Liver (tissue), 9 donors: Measurements from ENCODE around the gene CAMSAP1. TPM values are rescaled to one million over a fixed set of nuclear protein-coding genes. Genes with fewer than 3 reads are reported as not detected.

Experiments
- DNase-seq: peaks from one replicate; pipeline ENCODE4 v3.0.0-alpha.2; 2017; ENCODE audit warnings: low spot score
- H3K27ac ChIP-seq, 2 donors: one replicate each; pipeline ENCODE4 v1.7.0; 2013; ENCODE audit warnings: inconsistent platforms in 2 of 2, low read length in 2 of 2, control low read depth in 1 of 2, low read depth in 1 of 2, mild to moderate bottlenecking in 1 of 2
- H3K27me3 ChIP-seq, 4 donors: one replicate each; pipeline versions ENCODE4 v1.6.1 to v1.7.0; 2013; ENCODE audit warnings: low read length in 3 of 4, inconsistent platforms in 1 of 4, mild to moderate bottlenecking in 1 of 4, moderate library complexity in 1 of 4; ENCODE audit not compliant: control insufficient read depth in 4 of 4, insufficient read depth in 4 of 4
- H3K36me3 ChIP-seq, 4 donors: one replicate each; pipeline versions ENCODE4 v1.6.1 to v1.7.0; 2013; ENCODE audit warnings: low read length in 3 of 4, mild to moderate bottlenecking in 3 of 4, low read depth in 1 of 4, moderate library complexity in 1 of 4; ENCODE audit not compliant: control insufficient read depth in 4 of 4, insufficient read depth in 3 of 4
- H3K4me1 ChIP-seq, 4 donors: one replicate each; pipeline versions ENCODE4 v1.6.1 to v1.7.0; 2013; ENCODE audit warnings: low read length in 3 of 4, mild to moderate bottlenecking in 3 of 4, moderate library complexity in 1 of 4; ENCODE audit not compliant: control insufficient read depth in 4 of 4, insufficient read depth in 4 of 4
- H3K4me3 ChIP-seq, 3 donors: one replicate each; pipeline versions ENCODE4 v1.6.1 to v1.7.0; 2013; ENCODE audit warnings: low read length in 3 of 3, control low read depth in 1 of 3, low read depth in 1 of 3, mild to moderate bottlenecking in 1 of 3
- H3K9ac ChIP-seq, 2 donors: one replicate each; pipeline ENCODE4 v1.7.0; 2013; ENCODE audit warnings: low read length in 2 of 2, mild to moderate bottlenecking in 2 of 2, moderate library complexity in 2 of 2, control low read depth in 1 of 2, low read depth in 1 of 2
- H3K9me3 ChIP-seq, 4 donors: one replicate each; pipeline versions ENCODE4 v1.6.1 to v1.7.0; 2013; ENCODE audit warnings: low read length in 3 of 4; ENCODE audit not compliant: control insufficient read depth in 4 of 4
- EGR1 ChIP-seq, 2 donors: IDR thresholded peaks; 2 replicates each; pipeline ENCODE4 v1.6.1; 2016 to 2018; ENCODE audit warnings: antibody characterized with exemption in 2 of 2, low read depth in 2 of 2
- FOXA1 ChIP-seq: IDR thresholded peaks from 2 replicates; pipeline ENCODE4 v1.6.1; 2016; ENCODE audit warnings: antibody characterized with exemption
- GABPA ChIP-seq, 2 donors: IDR thresholded peaks in 1 of 2; conservative IDR thresholded peaks in 1 of 2; 2 replicates each; pipeline ENCODE4 v1.6.1; 2016; ENCODE audit warnings: antibody characterized with exemption in 2 of 2, mild to moderate bottlenecking in 1 of 2, moderate library complexity in 1 of 2
- HNF4G ChIP-seq: IDR thresholded peaks from 2 replicates; pipeline ENCODE4 v1.6.1; 2016; ENCODE audit warnings: antibody characterized with exemption
- JUND ChIP-seq, 2 donors: IDR thresholded peaks; 2 replicates each; pipeline ENCODE4 v1.6.1; 2016; ENCODE audit warnings: antibody characterized with exemption in 2 of 2
- SP1 ChIP-seq: IDR thresholded peaks from 2 replicates; pipeline ENCODE4 v1.6.1; 2018; ENCODE audit warnings: antibody characterized with exemption, mild to moderate bottlenecking
- WGBS: extraction: QIAGEN DNeasy Blood & Tissue Kit; methylation state at CpG from one replicate; pipeline ENCODE4 v1.1.7; 2013; 5-methylcytosine and 5-hydroxymethylcytosine counted together
- polyA plus RNA-seq, 2 donors: library from polyadenylated mRNA; stranded (reverse) in 1 of 2; unstranded in 1 of 2; fragments of 200-250 nt in 1 of 2; fragments of >200 nt in 1 of 2; fragmentation: Nextera tagmentation in 1 of 2; extraction: Ambion mirVana in 1 of 2; gene quantifications; one replicate each; pipeline versions ENCODE4 v1.2.1 to v1.2.3, GENCODE V29; 2013 to 2015
- total RNA-seq, 2 donors: library from RNA; depleted of rRNA; stranded (reverse); fragments of >200 nt; gene quantifications; one replicate each; pipeline ENCODE4 v1.2.3, GENCODE V29; 2014
- TF ChIP-seq, protein P1 (sequence below): IDR thresholded peaks from 2 replicates; pipeline ENCODE4 v1.6.1; 2016; ENCODE audit warnings: antibody characterized with exemption, mild to moderate bottlenecking
- TF ChIP-seq, protein P2 (sequence below): IDR thresholded peaks from 2 replicates; pipeline ENCODE4 v1.6.1; 2016; ENCODE audit warnings: antibody characterized with exemption
- TF ChIP-seq, protein P3 (sequence below): IDR thresholded peaks from 2 replicates; pipeline ENCODE4 v1.6.1; 2016; ENCODE audit warnings: antibody characterized with exemption
- TF ChIP-seq, protein P4 (sequence below): fragments of 150-350 bp; IDR thresholded peaks from 2 replicates; pipeline ENCODE4 v1.5.1; 2017; ENCODE audit warnings: improper control_type of control experiment, low read depth, low read length; ENCODE audit not compliant: missing input control
- donor health status: healthy.
- donor health status: healthy.
- donor health status: healthy.
- donor health status: healthy.
- donor health status: healthy.

CAMSAP1 gene
- total and polyA plus RNA-seq, 4 donors = 0.97 to 6.4 (median 5.1) TPM

DNA sequence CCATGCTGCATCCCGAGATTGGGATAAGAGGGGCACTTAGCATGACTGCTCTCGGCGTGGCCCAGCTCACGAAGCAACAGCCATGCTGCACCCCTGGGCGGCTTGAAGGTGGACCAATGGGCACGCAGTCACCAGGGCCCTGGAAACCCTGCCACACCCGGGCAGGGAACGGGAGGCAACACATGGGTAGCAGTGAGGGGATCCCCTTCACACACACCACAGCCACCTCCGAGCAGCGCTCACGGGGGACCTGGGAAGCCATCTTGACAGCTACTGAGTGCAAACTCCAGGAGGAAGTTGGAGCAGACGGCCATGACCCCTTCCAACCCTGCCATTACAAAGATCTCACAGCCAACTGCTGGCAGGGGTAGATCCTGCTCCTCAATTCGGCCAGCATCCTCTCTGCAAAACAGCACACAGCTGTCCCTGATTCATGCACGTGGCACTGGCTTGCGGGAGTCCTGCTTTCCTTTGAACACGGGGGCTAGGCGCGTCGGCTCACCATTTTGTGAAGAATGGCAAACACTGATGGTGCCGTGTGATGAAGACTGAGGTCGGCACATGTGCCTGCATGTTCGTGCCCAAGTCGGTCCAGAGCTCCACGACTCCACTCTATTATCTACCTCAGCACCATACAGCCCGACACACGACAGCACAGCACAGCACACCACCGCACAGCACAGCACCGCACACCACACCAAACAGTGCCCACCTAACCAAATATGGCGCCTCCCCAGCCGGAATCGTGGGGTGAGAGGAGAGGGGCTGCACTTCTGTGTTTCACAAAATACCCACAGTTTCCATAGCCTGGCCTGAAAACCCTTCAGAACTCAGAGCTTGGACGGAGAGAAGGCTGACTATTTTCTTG lies 48.8 kb upstream of the CAMSAP1 start:
- Histone ChIP-seq H3K9ac (no peak overlapping the region), H3K4me3 (no peak overlapping the region), H3K9me3 (no peaks in the 10 kb centered on the region), H3K27ac (no peak overlapping the region), H3K27me3 (no peaks in the 10 kb centered on the region), H3K36me3 (peaks cover 2 to 15% (median 7%) of the 10 kb centered on the region in 4 donors), H3K4me1 (peaks cover 5 to 24% (median 14%) of the 10 kb centered on the region in 4 donors)
- 92% methylated on average over 32 of the region's 32 CpGs for WGBS
- TF ChIP-seq, protein P1, sequence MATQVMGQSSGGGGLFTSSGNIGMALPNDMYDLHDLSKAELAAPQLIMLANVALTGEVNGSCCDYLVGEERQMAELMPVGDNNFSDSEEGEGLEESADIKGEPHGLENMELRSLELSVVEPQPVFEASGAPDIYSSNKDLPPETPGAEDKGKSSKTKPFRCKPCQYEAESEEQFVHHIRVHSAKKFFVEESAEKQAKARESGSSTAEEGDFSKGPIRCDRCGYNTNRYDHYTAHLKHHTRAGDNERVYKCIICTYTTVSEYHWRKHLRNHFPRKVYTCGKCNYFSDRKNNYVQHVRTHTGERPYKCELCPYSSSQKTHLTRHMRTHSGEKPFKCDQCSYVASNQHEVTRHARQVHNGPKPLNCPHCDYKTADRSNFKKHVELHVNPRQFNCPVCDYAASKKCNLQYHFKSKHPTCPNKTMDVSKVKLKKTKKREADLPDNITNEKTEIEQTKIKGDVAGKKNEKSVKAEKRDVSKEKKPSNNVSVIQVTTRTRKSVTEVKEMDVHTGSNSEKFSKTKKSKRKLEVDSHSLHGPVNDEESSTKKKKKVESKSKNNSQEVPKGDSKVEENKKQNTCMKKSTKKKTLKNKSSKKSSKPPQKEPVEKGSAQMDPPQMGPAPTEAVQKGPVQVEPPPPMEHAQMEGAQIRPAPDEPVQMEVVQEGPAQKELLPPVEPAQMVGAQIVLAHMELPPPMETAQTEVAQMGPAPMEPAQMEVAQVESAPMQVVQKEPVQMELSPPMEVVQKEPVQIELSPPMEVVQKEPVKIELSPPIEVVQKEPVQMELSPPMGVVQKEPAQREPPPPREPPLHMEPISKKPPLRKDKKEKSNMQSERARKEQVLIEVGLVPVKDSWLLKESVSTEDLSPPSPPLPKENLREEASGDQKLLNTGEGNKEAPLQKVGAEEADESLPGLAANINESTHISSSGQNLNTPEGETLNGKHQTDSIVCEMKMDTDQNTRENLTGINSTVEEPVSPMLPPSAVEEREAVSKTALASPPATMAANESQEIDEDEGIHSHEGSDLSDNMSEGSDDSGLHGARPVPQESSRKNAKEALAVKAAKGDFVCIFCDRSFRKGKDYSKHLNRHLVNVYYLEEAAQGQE = no peak
- TF ChIP-seq GABPA (IDR thresholded peaks at IDR 0.05 in 1 of 2, conservative IDR thresholded peaks at IDR 0.05 in 1 of 2) (no peak), JUND (IDR thresholded peaks at IDR 0.05) (no peak), FOXA1 (no peak)
- TF ChIP-seq, protein P2, sequence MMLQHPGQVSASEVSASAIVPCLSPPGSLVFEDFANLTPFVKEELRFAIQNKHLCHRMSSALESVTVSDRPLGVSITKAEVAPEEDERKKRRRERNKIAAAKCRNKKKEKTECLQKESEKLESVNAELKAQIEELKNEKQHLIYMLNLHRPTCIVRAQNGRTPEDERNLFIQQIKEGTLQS = no peak
- TF ChIP-seq, protein P3, sequence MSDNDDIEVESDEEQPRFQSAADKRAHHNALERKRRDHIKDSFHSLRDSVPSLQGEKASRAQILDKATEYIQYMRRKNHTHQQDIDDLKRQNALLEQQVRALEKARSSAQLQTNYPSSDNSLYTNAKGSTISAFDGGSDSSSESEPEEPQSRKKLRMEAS = no peak
- TF ChIP-seq, protein P4, sequence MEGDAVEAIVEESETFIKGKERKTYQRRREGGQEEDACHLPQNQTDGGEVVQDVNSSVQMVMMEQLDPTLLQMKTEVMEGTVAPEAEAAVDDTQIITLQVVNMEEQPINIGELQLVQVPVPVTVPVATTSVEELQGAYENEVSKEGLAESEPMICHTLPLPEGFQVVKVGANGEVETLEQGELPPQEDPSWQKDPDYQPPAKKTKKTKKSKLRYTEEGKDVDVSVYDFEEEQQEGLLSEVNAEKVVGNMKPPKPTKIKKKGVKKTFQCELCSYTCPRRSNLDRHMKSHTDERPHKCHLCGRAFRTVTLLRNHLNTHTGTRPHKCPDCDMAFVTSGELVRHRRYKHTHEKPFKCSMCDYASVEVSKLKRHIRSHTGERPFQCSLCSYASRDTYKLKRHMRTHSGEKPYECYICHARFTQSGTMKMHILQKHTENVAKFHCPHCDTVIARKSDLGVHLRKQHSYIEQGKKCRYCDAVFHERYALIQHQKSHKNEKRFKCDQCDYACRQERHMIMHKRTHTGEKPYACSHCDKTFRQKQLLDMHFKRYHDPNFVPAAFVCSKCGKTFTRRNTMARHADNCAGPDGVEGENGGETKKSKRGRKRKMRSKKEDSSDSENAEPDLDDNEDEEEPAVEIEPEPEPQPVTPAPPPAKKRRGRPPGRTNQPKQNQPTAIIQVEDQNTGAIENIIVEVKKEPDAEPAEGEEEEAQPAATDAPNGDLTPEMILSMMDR = no peak
- no peak for DNase-seq

DNA sequence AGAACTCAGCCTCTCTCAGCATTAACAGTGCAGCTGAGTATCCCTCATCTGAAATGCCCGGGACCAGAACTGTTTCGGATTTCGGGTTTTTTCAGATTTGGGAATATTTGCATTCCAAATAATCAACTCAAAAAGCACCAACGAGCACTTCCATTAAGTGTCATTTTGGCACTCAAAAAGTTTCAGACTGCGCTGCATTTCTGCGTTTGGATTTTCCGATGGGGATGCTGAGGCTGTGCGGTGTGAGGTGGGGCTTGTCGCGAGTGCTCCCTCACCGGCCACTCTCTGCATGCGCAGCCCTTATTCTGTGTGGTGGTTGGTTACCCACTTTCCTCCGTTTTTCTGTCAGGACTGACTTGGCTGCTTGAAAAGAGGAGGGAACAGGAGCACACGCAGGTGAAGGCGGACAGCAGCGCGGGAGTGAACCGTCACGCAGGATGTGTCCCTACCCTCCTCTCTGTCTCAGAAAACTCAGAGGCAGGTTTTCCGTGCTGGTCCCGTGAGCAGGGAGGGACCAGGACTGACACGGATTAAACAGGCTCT lies 45.4 kb upstream of the CAMSAP1 start:
- Histone ChIP-seq H3K36me3 (peaks cover 2 to 28% (median 15%) of the 10 kb centered on the region in 4 donors), H3K27me3 (no peaks in the 10 kb centered on the region), H3K9ac (no peak overlapping the region), H3K4me3 (no peak overlapping the region), H3K9me3 (no peaks in the 10 kb centered on the region), H3K27ac (no peak overlapping the region), H3K4me1 (peaks cover 0 to 5% (median 3%) of the 10 kb centered on the region in 4 donors)
- no peak for DNase-seq
- WGBS = 87% methylated on average over 22 of the region's 22 CpGs
- TF ChIP-seq, protein P1 = no peak
- TF ChIP-seq JUND (IDR thresholded peaks at IDR 0.05) = no peak
- no peak for TF ChIP-seq FOXA1
- TF ChIP-seq HNF4G = no peak
- no peak for TF ChIP-seq EGR1 (IDR thresholded peaks at IDR 0.05; ENCODE audit: low read depth in 2 of 2)
- no peak for TF ChIP-seq SP1
- TF ChIP-seq GABPA (IDR thresholded peaks at IDR 0.05 in 1 of 2, conservative IDR thresholded peaks at IDR 0.05 in 1 of 2) = no peak
